ENCODE results near the gene ZNF292. TPM values are rescaled to one million over a fixed set of nuclear protein-coding genes. Genes with fewer than 3 reads are reported as not detected.

Gene ZNF292
- total and polyA plus RNA-seq, 2 donors (not counting 1 experiment from before 2014, with no cell fraction given) = 14.3 to 23.6 TPM

- Histone ChIP-seq H3K4me1 (ENCODE audit: control insufficient read depth, extremely low read depth, insufficient read depth, low read length) (no peaks in the 10 kb centered on the region), H3K9ac (ENCODE audit: insufficient read depth, low read length) (no peak overlapping the region), H3K4me2 (ENCODE audit: extremely low read depth, insufficient read depth, low read length) (no peak overlapping the region), H3K27me3 (ENCODE audit: control insufficient read depth, insufficient read depth, low read length) (no peaks in the 10 kb centered on the region), H2AFZ (ENCODE audit: low read length) (no peak overlapping the region), H3K79me2 (ENCODE audit: control insufficient read depth, insufficient read depth, low read length) (no peaks in the 10 kb centered on the region), H3K9me3 (ENCODE audit: control insufficient read depth, insufficient read depth, low read depth, low read length) (no peaks in the 10 kb centered on the region), H4K20me1 (ENCODE audit: control insufficient read depth, extremely low read depth, insufficient read depth, low read length) (no peaks in the 10 kb centered on the region), H3K27ac (ENCODE audit: insufficient read depth, low read length) (no peak overlapping the region), H3K4me3 (replicated peaks in 1 of 4; ENCODE audit: control extremely low read depth in 1 of 4, insufficient read depth in 1 of 4, low read depth in 3 of 4, low read length in 4 of 4) (no peak overlapping the region), H3K36me3 (ENCODE audit: control insufficient read depth, insufficient read depth, low read length) (peaks cover 2% of the 10 kb centered on the region)
- DNase-seq (ENCODE audit: low read depth in 2 of 2) = no peak
- no peak for TF ChIP-seq EZH2 (IDR thresholded peaks at IDR 0.05; ENCODE audit: low read length, missing control alignments)
- TF ChIP-seq CTCF (conservative IDR thresholded peaks at IDR 0.05 in 1 of 2, IDR thresholded peaks at IDR 0.05 in 1 of 2; ENCODE audit: low read depth in 1 of 2, low read length in 2 of 2) = no peak
These were observed 102.6 kb downstream of the ZNF292 start for GRCh38 chr6:87257975-87258374.

GRCh38 chr6:87259791-87260190 is 104.4 kb downstream of the ZNF292 start:
- Histone ChIP-seq H3K36me3 (ENCODE audit: control insufficient read depth, insufficient read depth, low read length) (peaks cover 2% of the 10 kb centered on the region), H3K79me2 (ENCODE audit: control insufficient read depth, insufficient read depth, low read length) (no peaks in the 10 kb centered on the region), H3K27me3 (ENCODE audit: control insufficient read depth, insufficient read depth, low read length) (no peaks in the 10 kb centered on the region), H3K4me1 (ENCODE audit: control insufficient read depth, extremely low read depth, insufficient read depth, low read length) (no peaks in the 10 kb centered on the region), H3K9ac (ENCODE audit: insufficient read depth, low read length) (no peak overlapping the region), H3K27ac (ENCODE audit: insufficient read depth, low read length) (no peak overlapping the region), H2AFZ (ENCODE audit: low read length) (no peak overlapping the region), H3K4me3 (replicated peaks in 1 of 4; ENCODE audit: control extremely low read depth in 1 of 4, insufficient read depth in 1 of 4, low read depth in 3 of 4, low read length in 4 of 4) (no peak overlapping the region), H4K20me1 (ENCODE audit: control insufficient read depth, extremely low read depth, insufficient read depth, low read length) (no peaks in the 10 kb centered on the region), H3K9me3 (ENCODE audit: control insufficient read depth, insufficient read depth, low read depth, low read length) (no peaks in the 10 kb centered on the region), H3K4me2 (ENCODE audit: extremely low read depth, insufficient read depth, low read length) (no peak overlapping the region)
- TF ChIP-seq EZH2 (IDR thresholded peaks at IDR 0.05; ENCODE audit: low read length, missing control alignments) = no peak
- TF ChIP-seq CTCF (conservative IDR thresholded peaks at IDR 0.05 in 1 of 2, IDR thresholded peaks at IDR 0.05 in 1 of 2; ENCODE audit: low read depth in 1 of 2, low read length in 2 of 2) = no peak
- no peak for DNase-seq (ENCODE audit: low read depth in 2 of 2)

- TF ChIP-seq EZH2 (IDR thresholded peaks at IDR 0.05; ENCODE audit: low read length, missing control alignments) (no peak), CTCF (conservative IDR thresholded peaks at IDR 0.05 in 1 of 2, IDR thresholded peaks at IDR 0.05 in 1 of 2; ENCODE audit: low read depth in 1 of 2, low read length in 2 of 2) (no peak)
- no peak for DNase-seq (ENCODE audit: low read depth in 2 of 2)
- Histone ChIP-seq H3K9me3 (ENCODE audit: control insufficient read depth, insufficient read depth, low read depth, low read length) (no peaks in the 10 kb centered on the region), H4K20me1 (ENCODE audit: control insufficient read depth, extremely low read depth, insufficient read depth, low read length) (no peaks in the 10 kb centered on the region), H3K27ac (ENCODE audit: insufficient read depth, low read length) (no peak overlapping the region), H3K79me2 (ENCODE audit: control insufficient read depth, insufficient read depth, low read length) (no peaks in the 10 kb centered on the region), H3K27me3 (ENCODE audit: control insufficient read depth, insufficient read depth, low read length) (no peaks in the 10 kb centered on the region), H3K4me1 (ENCODE audit: control insufficient read depth, extremely low read depth, insufficient read depth, low read length) (no peaks in the 10 kb centered on the region), H3K4me3 (replicated peaks in 1 of 4; ENCODE audit: control extremely low read depth in 1 of 4, insufficient read depth in 1 of 4, low read depth in 3 of 4, low read length in 4 of 4) (no peak overlapping the region), H2AFZ (ENCODE audit: low read length) (no peak overlapping the region), H3K9ac (ENCODE audit: insufficient read depth, low read length) (no peak overlapping the region), H3K4me2 (ENCODE audit: extremely low read depth, insufficient read depth, low read length) (no peak overlapping the region), H3K36me3 (ENCODE audit: control insufficient read depth, insufficient read depth, low read length) (no peaks in the 10 kb centered on the region)
These were observed 106.2 kb downstream of the ZNF292 start for GRCh38 chr6:87261534-87261933.
